HFFc6 (cell line): Measurements from ENCODE around the gene ARFIP2. TPM values are rescaled to one million over a fixed set of nuclear protein-coding genes. Genes with fewer than 3 reads are reported as not detected.

Experiments
- DNase-seq: peaks from one replicate; pipeline ENCODE4 v3.0.0-alpha.2; 2018
- H3K27ac Mint-ChIP-seq: 2 replicates; pipeline ENCODE4 v1.8.0; 2020; ENCODE audit warnings: mild to moderate bottlenecking, mixed read lengths
- H3K27me3 Mint-ChIP-seq: 2 replicates; pipeline ENCODE4 v1.8.0; 2021; ENCODE audit warnings: mild to moderate bottlenecking, moderate library complexity, mixed read lengths; ENCODE audit not compliant: insufficient read depth
- H3K36me3 Mint-ChIP-seq: 2 replicates; pipeline ENCODE4 v1.8.0; 2021; ENCODE audit warnings: low read depth, mixed read lengths
- H3K4me1 Mint-ChIP-seq: 2 replicates; pipeline ENCODE4 v1.8.0; 2020; ENCODE audit warnings: low read depth, mixed read lengths
- H3K4me3 Mint-ChIP-seq: 2 replicates; pipeline ENCODE4 v1.8.0; 2020; ENCODE audit warnings: mild to moderate bottlenecking, moderate library complexity, mixed read lengths
- H3K9me3 Mint-ChIP-seq: 2 replicates; pipeline ENCODE4 v1.8.0; 2020; ENCODE audit warnings: mild to moderate bottlenecking, mixed read lengths
- CTCF ChIP-seq: fragments of 200-600 bp; sonication (generic); IDR thresholded peaks from 2 replicates; pipeline ENCODE4 v1.5.0; 2021; ENCODE audit warnings: antibody characterized with exemption, mild to moderate bottlenecking
- total RNA-seq, 6 experiments: library from RNA; stranded (reverse); fragmentation: NEBNext Ultra II Directional; extraction: Animal tissue kit (Norgen Biotek cat#: 25700); gene quantifications; 2 replicates in 1 of 6; 3 replicates in 5 of 6; pipeline ENCODE4 v1.2.3, GENCODE V29; 2021

The ARFIP2 gene
- total RNA-seq, 6 experiments from 2014 or later, result 60.9 to 72.4 (median 67.7) TPM

- no peaks in the 10 kb centered on the region for H3K36me3 Mint-ChIP-seq
- no peak for TF ChIP-seq CTCF
- H3K9me3 Mint-ChIP-seq, result no peaks in the 10 kb centered on the region
- H3K27ac Mint-ChIP-seq, result no peak overlapping the region
- no peaks in the 10 kb centered on the region for H3K4me1 Mint-ChIP-seq
- DNase-seq, result no peak
- no peak overlapping the region for H3K4me3 Mint-ChIP-seq
- no peaks in the 10 kb centered on the region for H3K27me3 Mint-ChIP-seq
Observed at GRCh38 chr11:6442441-6442840, 38.7 kb downstream of the ARFIP2 start.

GRCh38 chr11:6440906-6441358 lies 40.2 kb downstream of the ARFIP2 start, which contains the start of gene HPX:
Gene HPX, minus strand, starts transcription at chr11:6440987. Its CDS starts 24 bp downstream, at chr11:6440963.
- H3K4me1 Mint-ChIP-seq, result no peaks in the 10 kb centered on the region
- no peak for DNase-seq
- H3K4me3 Mint-ChIP-seq, result no peak within 1 kb of the TSS
- no peak for TF ChIP-seq CTCF
- no peaks in the 10 kb centered on the region for H3K36me3 Mint-ChIP-seq
- no peaks in the 10 kb centered on the region for H3K9me3 Mint-ChIP-seq
- no peak within 1 kb of the TSS for H3K27ac Mint-ChIP-seq
- H3K27me3 Mint-ChIP-seq, result no peaks in the 10 kb centered on the region

DNA sequence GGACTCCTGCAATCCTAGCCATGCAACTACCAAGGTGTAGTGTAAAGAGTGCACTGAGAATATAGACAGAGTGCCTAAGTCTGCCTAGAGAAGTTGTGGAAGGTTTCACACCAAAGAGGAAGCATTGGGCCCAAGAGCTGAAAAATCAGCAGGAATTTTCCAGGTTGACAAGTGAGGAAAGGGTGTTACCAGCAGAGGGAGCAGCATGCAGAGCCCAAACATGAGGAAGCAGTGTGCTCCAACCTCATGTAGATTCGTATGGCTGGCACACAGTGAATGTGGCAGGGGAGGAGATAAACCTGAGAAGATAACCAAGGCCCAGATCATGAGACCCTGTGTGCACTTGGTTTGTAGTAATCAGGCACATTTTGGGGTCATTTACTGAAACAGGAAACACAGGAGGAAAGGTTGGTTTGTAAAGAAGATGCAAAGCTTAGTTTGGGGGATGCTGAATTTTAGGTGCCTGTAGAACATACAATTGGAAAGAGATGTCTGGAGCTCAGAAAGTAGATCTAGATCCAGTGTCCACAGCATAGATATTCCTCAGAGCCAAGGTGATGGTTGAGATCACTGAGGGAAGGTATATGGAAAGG lies 42.1 kb downstream of the ARFIP2 start:
- H3K36me3 Mint-ChIP-seq, result no peaks in the 10 kb centered on the region
- no peaks in the 10 kb centered on the region; the same call in none of the 2 replicates for H3K27me3 Mint-ChIP-seq
- no peaks in the 10 kb centered on the region for H3K9me3 Mint-ChIP-seq
- TF ChIP-seq CTCF, result peak; percentile 84
- H3K4me3 Mint-ChIP-seq, result no peak overlapping the region
- H3K4me1 Mint-ChIP-seq, result no peaks in the 10 kb centered on the region
- DNase-seq, result peak; percentile 55
- no peak overlapping the region for H3K27ac Mint-ChIP-seq

- H3K36me3 Mint-ChIP-seq, result no peaks in the 10 kb centered on the region
- H3K4me1 Mint-ChIP-seq, result peaks cover 2% of the 10 kb centered on the region
- no peak for TF ChIP-seq CTCF
- peaks cover 3% of the 10 kb centered on the region for H3K27me3 Mint-ChIP-seq
- no peaks in the 10 kb centered on the region for H3K9me3 Mint-ChIP-seq
- no peak for DNase-seq
- H3K27ac Mint-ChIP-seq, result no peak overlapping the region
- H3K4me3 Mint-ChIP-seq, result no peak overlapping the region
Observed at GRCh38 chr11:6437993-6438392, 43.1 kb downstream of the ARFIP2 start.

- Mint-ChIP-seq H3K4me1 (peaks cover 8% of the 10 kb centered on the region), H3K36me3 (no peaks in the 10 kb centered on the region), H3K9me3 (no peaks in the 10 kb centered on the region), H3K4me3 (no peak overlapping the region), H3K27me3 (peaks cover 3% of the 10 kb centered on the region), H3K27ac (no peak overlapping the region)
- no peak for DNase-seq
- TF ChIP-seq CTCF, result no peak
Observed at GRCh38 chr11:6437423-6437822, 43.7 kb downstream of the ARFIP2 start.
